CD8-positive, alpha-beta memory T cell (primary cell): ENCODE results near the gene PIGL. TPM values are rescaled to one million over a fixed set of nuclear protein-coding genes. Genes with fewer than 3 reads are reported as not detected.

Experiments
- CTCF ChIA-PET: fragments of 350-600 bp; sonication (Branson Sonifier 250); formaldehyde crosslinking; loops from one replicate; lab custom pipeline; 2021; ENCODE audit warnings: antibody characterized with exemption; lab: Charles Lee
- POLR2A ChIA-PET: fragments of 350-600 bp; sonication (Branson Sonifier 250); formaldehyde crosslinking; loops from one replicate; lab custom pipeline; 2021; ENCODE audit warnings: antibody characterized with exemption; lab: Charles Lee
- DNase-seq, 5 donors: peaks; one replicate each; pipeline versions ENCODE4 v3.0.0 to v3.0.0-alpha.2; 2020 to 2022; ENCODE audit warnings: mixed read lengths in 1 of 5
- H3K27ac ChIP-seq: one replicate; pipeline ENCODE4 v1.7.0; 2013; ENCODE audit warnings: low read depth, mild to moderate bottlenecking, low read length, moderate library complexity
- H3K27me3 ChIP-seq: 2 replicates; pipeline ENCODE4 v1.7.0; 2013; ENCODE audit warnings: low read length, mild to moderate bottlenecking; ENCODE audit not compliant: insufficient read depth, poor library complexity, severe bottlenecking
- H3K36me3 ChIP-seq: 2 replicates; pipeline ENCODE4 v1.7.0; 2013; ENCODE audit warnings: mild to moderate bottlenecking, low read length, moderate library complexity; ENCODE audit not compliant: insufficient read depth
- H3K4me1 ChIP-seq: 2 replicates; pipeline ENCODE4 v1.7.0; 2013; ENCODE audit warnings: mild to moderate bottlenecking, low read length, moderate library complexity; ENCODE audit not compliant: insufficient read depth
- H3K4me3 ChIP-seq: 2 replicates; pipeline ENCODE4 v1.7.0; 2013; ENCODE audit warnings: mild to moderate bottlenecking, low read length
- H3K9me3 ChIP-seq: 2 replicates; pipeline ENCODE4 v1.7.0; 2013; ENCODE audit warnings: mild to moderate bottlenecking, low read length
- H3K27ac Mint-ChIP-seq, 8 donors: one replicate each; pipeline ENCODE4 v1.8.0; 2020 to 2021; ENCODE audit warnings: mixed read lengths in 8 of 8, mild to moderate bottlenecking in 6 of 8, inconsistent platforms in 3 of 8, moderate library complexity in 3 of 8
- H3K27me3 Mint-ChIP-seq, 2 donors: one replicate each; pipeline ENCODE4 v1.8.0; 2020 to 2021; ENCODE audit warnings: mixed read lengths in 2 of 2, mild to moderate bottlenecking in 1 of 2, moderate library complexity in 1 of 2
- H3K36me3 Mint-ChIP-seq, 3 donors: one replicate each; pipeline ENCODE4 v1.8.0; 2020 to 2021; ENCODE audit warnings: mixed read lengths in 3 of 3, inconsistent platforms in 1 of 3, mild to moderate bottlenecking in 1 of 3
- H3K4me1 Mint-ChIP-seq, 3 donors: one replicate each; pipeline ENCODE4 v1.8.0; 2020 to 2021; ENCODE audit warnings: mixed read lengths in 3 of 3, inconsistent platforms in 1 of 3, mild to moderate bottlenecking in 1 of 3
- H3K4me3 Mint-ChIP-seq, 7 donors: one replicate each; pipeline ENCODE4 v1.8.0; 2020 to 2021; ENCODE audit warnings: mixed read lengths in 7 of 7, mild to moderate bottlenecking in 6 of 7, moderate library complexity in 4 of 7, inconsistent platforms in 2 of 7
- H3K9me3 Mint-ChIP-seq, 5 donors: one replicate each; pipeline ENCODE4 v1.8.0; 2020 to 2022; ENCODE audit warnings: mixed read lengths in 5 of 5, mild to moderate bottlenecking in 3 of 5, moderate library complexity in 2 of 5, inconsistent platforms in 1 of 5
- polyA plus RNA-seq: library from polyadenylated mRNA; unstranded; fragments of 300-500 nt; fragmentation: Illumina TruSeq; gene quantifications from one replicate; pipeline ENCODE4 v1.2.3, GENCODE V29; 2021
- total RNA-seq, 2 experiments: library from RNA; stranded (reverse); gene quantifications; one replicate each; pipeline ENCODE4 v1.2.3, GENCODE V29; 2021

PIGL gene
- total and polyA plus RNA-seq, 3 experiments from 2014 or later, result 12.9 to 27.1 (median 26.3) TPM

- POLR2A ChIA-PET, result no interaction called here
- no peaks in the 10 kb centered on the region for H3K27me3 ChIP-seq
- no peak for DNase-seq
- Mint-ChIP-seq H3K27me3 (no peaks in the 10 kb centered on the region), H3K9me3 (no peaks in the 10 kb centered on the region), H3K27ac (peak overlapping the region in 1 of 8 donors; percentile 7), H3K4me3 (no peak overlapping the region), H3K36me3 (peaks cover 0 to 50% (median 12%) of the 10 kb centered on the region in 3 donors), H3K4me1 (peaks cover 11 to 29% (median 25%) of the 10 kb centered on the region in 3 donors)
- CTCF ChIA-PET, result no interaction called here
- H3K4me3 ChIP-seq, result no peak overlapping the region
- H3K36me3 ChIP-seq, result no peaks in the 10 kb centered on the region
- peaks cover 5% of the 10 kb centered on the region for H3K4me1 ChIP-seq
- H3K9me3 ChIP-seq, result no peaks in the 10 kb centered on the region
- H3K27ac ChIP-seq, result no peak overlapping the region
Observed at GRCh38 chr17:16314189-16314588, 97.2 kb downstream of the PIGL start.

GRCh38 chr17:16314859-16315258, 97.8 kb downstream of the PIGL start:
- Histone ChIP-seq H3K4me3 (no peak overlapping the region), H3K27ac (no peak overlapping the region), H3K36me3 (no peaks in the 10 kb centered on the region), H3K9me3 (no peaks in the 10 kb centered on the region), H3K4me1 (peaks cover 5% of the 10 kb centered on the region), H3K27me3 (no peaks in the 10 kb centered on the region)
- ChIA-PET POLR2A (interaction anchor here (0.7 kb wide), 1 partner anchor 10 kb away, joined by 7 read pairs; no protein-coding TSS in a partner anchor), CTCF (interaction anchor here (0.7 kb wide), 1 partner anchor 11 kb away, joined by 3 read pairs; no protein-coding TSS in a partner anchor)
- H3K4me3 Mint-ChIP-seq, result no peak overlapping the region
- peaks cover 11 to 29% (median 24%) of the 10 kb centered on the region in 3 donors for H3K4me1 Mint-ChIP-seq
- H3K9me3 Mint-ChIP-seq, result no peaks in the 10 kb centered on the region
- H3K36me3 Mint-ChIP-seq, result peaks cover 0 to 54% (median 12%) of the 10 kb centered on the region in 3 donors
- no peak overlapping the region for H3K27ac Mint-ChIP-seq
- no peak for DNase-seq
- H3K27me3 Mint-ChIP-seq, result no peaks in the 10 kb centered on the region

- DNase-seq, result no peak
- H3K36me3 Mint-ChIP-seq, result peaks cover 0 to 49% (median 5%) of the 10 kb centered on the region in 3 donors
- CTCF ChIA-PET, result interaction anchor here (1.6 kb wide), 1 partner anchor 11 kb away, joined by 4 read pairs; no protein-coding TSS in a partner anchor
- no peaks in the 10 kb centered on the region for H3K36me3 ChIP-seq
- no peaks in the 10 kb centered on the region for H3K27me3 ChIP-seq
- no peak overlapping the region for H3K27ac ChIP-seq
- no peaks in the 10 kb centered on the region for H3K9me3 ChIP-seq
- H3K4me3 ChIP-seq, result no peak overlapping the region
- no peaks in the 10 kb centered on the region for H3K4me1 ChIP-seq
- peak overlapping the region in 1 of 8 donors; percentile 42 for H3K27ac Mint-ChIP-seq
- POLR2A ChIA-PET, result interaction anchor here (0.5 kb wide), 1 partner anchor 30 kb away, joined by 3 read pairs; no protein-coding TSS in a partner anchor
- H3K27me3 Mint-ChIP-seq, result no peaks in the 10 kb centered on the region
- no peak overlapping the region for H3K4me3 Mint-ChIP-seq
- no peaks in the 10 kb centered on the region for H3K4me1 Mint-ChIP-seq
- no peaks in the 10 kb centered on the region for H3K9me3 Mint-ChIP-seq
Observed at GRCh38 chr17:16319969-16320368, 103.0 kb downstream of the PIGL start.

GRCh38 chr17:16322636-16323035, 105.6 kb downstream of the PIGL start:
- Histone ChIP-seq H3K36me3 (peaks cover 9% of the 10 kb centered on the region), H3K4me3 (no peak overlapping the region), H3K4me1 (no peaks in the 10 kb centered on the region), H3K9me3 (no peaks in the 10 kb centered on the region), H3K27ac (no peak overlapping the region), H3K27me3 (no peaks in the 10 kb centered on the region)
- ChIA-PET POLR2A (no interaction called here), CTCF (no interaction called here)
- Mint-ChIP-seq H3K36me3 (peaks cover 3 to 46% (median 3%) of the 10 kb centered on the region in 3 donors), H3K9me3 (no peaks in the 10 kb centered on the region), H3K27me3 (no peaks in the 10 kb centered on the region), H3K4me3 (no peak overlapping the region), H3K27ac (no peak overlapping the region), H3K4me1 (no peaks in the 10 kb centered on the region)
- DNase-seq, result no peak

- Histone ChIP-seq H3K9me3 (no peaks in the 10 kb centered on the region), H3K27me3 (no peaks in the 10 kb centered on the region), H3K36me3 (peaks cover 9% of the 10 kb centered on the region), H3K4me1 (no peaks in the 10 kb centered on the region), H3K27ac (no peak overlapping the region), H3K4me3 (no peak overlapping the region)
- no peak overlapping the region for H3K27ac Mint-ChIP-seq
- peaks cover 3 to 39% (median 3%) of the 10 kb centered on the region in 3 donors for H3K36me3 Mint-ChIP-seq
- no peaks in the 10 kb centered on the region for H3K4me1 Mint-ChIP-seq
- H3K4me3 Mint-ChIP-seq, result no peak overlapping the region
- H3K27me3 Mint-ChIP-seq, result no peaks in the 10 kb centered on the region
- no peak for DNase-seq
- no peaks in the 10 kb centered on the region for H3K9me3 Mint-ChIP-seq
- ChIA-PET CTCF (interaction anchor here (1.6 kb wide), 1 partner anchor 27 kb away, joined by 4 read pairs; the partner anchor contains the start of gene CENPV), POLR2A (no interaction called here)
Observed at GRCh38 chr17:16325964-16326363, 109.0 kb downstream of the PIGL start.

GRCh38 chr17:16327018-16327417, 110.0 kb downstream of the PIGL start:
- Histone ChIP-seq H3K4me1 (no peaks in the 10 kb centered on the region), H3K9me3 (no peaks in the 10 kb centered on the region), H3K4me3 (no peak overlapping the region), H3K36me3 (peaks cover 9% of the 10 kb centered on the region), H3K27me3 (no peaks in the 10 kb centered on the region), H3K27ac (no peak overlapping the region)
- H3K27ac Mint-ChIP-seq, result no peak overlapping the region
- no peaks in the 10 kb centered on the region for H3K27me3 Mint-ChIP-seq
- H3K36me3 Mint-ChIP-seq, result peaks cover 3 to 34% (median 3%) of the 10 kb centered on the region in 3 donors
- no peak for DNase-seq
- ChIA-PET POLR2A (no interaction called here), CTCF (interaction anchor here (1.0 kb wide), 1 partner anchor 21 kb away, joined by 4 read pairs; no protein-coding TSS in a partner anchor)
- no peak overlapping the region for H3K4me3 Mint-ChIP-seq
- H3K9me3 Mint-ChIP-seq, result no peaks in the 10 kb centered on the region
- no peaks in the 10 kb centered on the region for H3K4me1 Mint-ChIP-seq

GRCh38 chr17:16328997-16329396, 112.0 kb downstream of the PIGL start:
- DNase-seq, result no peak
- Mint-ChIP-seq H3K4me1 (no peaks in the 10 kb centered on the region), H3K27me3 (no peaks in the 10 kb centered on the region), H3K9me3 (no peaks in the 10 kb centered on the region), H3K4me3 (no peak overlapping the region), H3K36me3 (peaks cover 3 to 27% (median 3%) of the 10 kb centered on the region in 3 donors), H3K27ac (no peak overlapping the region)
- Histone ChIP-seq H3K9me3 (no peaks in the 10 kb centered on the region), H3K36me3 (peaks cover 9% of the 10 kb centered on the region), H3K4me1 (no peaks in the 10 kb centered on the region), H3K27me3 (no peaks in the 10 kb centered on the region), H3K4me3 (no peak overlapping the region), H3K27ac (no peak overlapping the region)
- POLR2A ChIA-PET, result no interaction called here
- CTCF ChIA-PET, result no interaction called here

GRCh38 chr17:16329519-16330271, 112.7 kb downstream of the PIGL start:
- H3K9me3 Mint-ChIP-seq, result no peaks in the 10 kb centered on the region
- peak overlapping the region in 1 of 8 donors; percentile 84 for H3K27ac Mint-ChIP-seq
- ChIA-PET POLR2A (no interaction called here), CTCF (no interaction called here)
- Histone ChIP-seq H3K27me3 (no peaks in the 10 kb centered on the region), H3K4me3 (no peak overlapping the region), H3K27ac (no peak overlapping the region), H3K4me1 (no peaks in the 10 kb centered on the region), H3K36me3 (peaks cover 9% of the 10 kb centered on the region), H3K9me3 (no peaks in the 10 kb centered on the region)
- no peaks in the 10 kb centered on the region for H3K27me3 Mint-ChIP-seq
- no peak overlapping the region for H3K4me3 Mint-ChIP-seq
- no peaks in the 10 kb centered on the region for H3K4me1 Mint-ChIP-seq
- no peak for DNase-seq
- H3K36me3 Mint-ChIP-seq, result peaks cover 3 to 24% (median 3%) of the 10 kb centered on the region in 3 donors
